Uterus (tissue), 2 donors: ENCODE data around the gene C14orf132.

Experiments used
- CTCF ChIP-seq, 4 experiments: fragments of 200-600 bp in 2 of 4; fragments of 450-650 bp in 2 of 4; sonication (generic) in 2 of 4; IDR thresholded peaks; one replicate each; pipeline ENCODE4 v1.5.1; 2016 to 2019; ENCODE audit warnings: antibody characterized with exemption in 4 of 4, mild to moderate bottlenecking in 2 of 4, moderate library complexity in 1 of 4
- POLR2A ChIP-seq, 2 donors: fragments of 450-650 bp; IDR thresholded peaks; one replicate each; pipeline ENCODE4 v1.6.1; 2016; ENCODE audit warnings: antibody characterized with exemption in 2 of 2, mild to moderate bottlenecking in 1 of 2, moderate library complexity in 1 of 2

- TF ChIP-seq CTCF (IDR thresholded peaks at IDR 0.05) (no peak), POLR2A (IDR thresholded peaks at IDR 0.05) (no peak)
These were observed 55.9 kb downstream of the C14orf132 start for GRCh38 chr14:96095058-96095457.
